ENCODE results near the gene AGRP.
"Not testable (repeated sequence)": the region's sequence is repeated elsewhere in the genome, so short reads cannot be mapped to it uniquely, and the experiment has no call there.

The AGRP gene

DNA sequence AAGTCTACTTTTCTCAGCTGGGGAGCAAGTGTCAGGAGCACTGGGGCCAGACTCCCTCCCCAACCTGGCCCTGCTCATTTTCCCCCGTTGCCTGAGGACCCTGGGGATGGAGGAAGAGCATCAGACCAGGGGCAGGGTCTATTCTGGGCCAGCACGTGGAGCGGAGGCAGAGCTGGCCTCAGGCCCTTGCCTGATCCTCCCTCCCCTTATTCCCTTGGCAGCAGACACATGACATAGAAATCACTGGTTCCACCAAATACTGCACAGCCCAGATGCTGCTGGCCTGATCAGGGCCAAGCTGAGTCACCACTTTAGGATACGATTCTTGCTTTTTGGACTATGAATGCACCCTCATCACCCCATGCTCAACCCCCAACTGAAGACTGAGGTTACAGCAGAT is 15.8 kb upstream of the AGRP start:
- no peak for TF ChIP-seq EZH2phosphoT487 (IDR thresholded peaks at IDR 0.05; ENCODE audit: borderline replicate concordance)
- TF ChIP-seq, protein P1, sequence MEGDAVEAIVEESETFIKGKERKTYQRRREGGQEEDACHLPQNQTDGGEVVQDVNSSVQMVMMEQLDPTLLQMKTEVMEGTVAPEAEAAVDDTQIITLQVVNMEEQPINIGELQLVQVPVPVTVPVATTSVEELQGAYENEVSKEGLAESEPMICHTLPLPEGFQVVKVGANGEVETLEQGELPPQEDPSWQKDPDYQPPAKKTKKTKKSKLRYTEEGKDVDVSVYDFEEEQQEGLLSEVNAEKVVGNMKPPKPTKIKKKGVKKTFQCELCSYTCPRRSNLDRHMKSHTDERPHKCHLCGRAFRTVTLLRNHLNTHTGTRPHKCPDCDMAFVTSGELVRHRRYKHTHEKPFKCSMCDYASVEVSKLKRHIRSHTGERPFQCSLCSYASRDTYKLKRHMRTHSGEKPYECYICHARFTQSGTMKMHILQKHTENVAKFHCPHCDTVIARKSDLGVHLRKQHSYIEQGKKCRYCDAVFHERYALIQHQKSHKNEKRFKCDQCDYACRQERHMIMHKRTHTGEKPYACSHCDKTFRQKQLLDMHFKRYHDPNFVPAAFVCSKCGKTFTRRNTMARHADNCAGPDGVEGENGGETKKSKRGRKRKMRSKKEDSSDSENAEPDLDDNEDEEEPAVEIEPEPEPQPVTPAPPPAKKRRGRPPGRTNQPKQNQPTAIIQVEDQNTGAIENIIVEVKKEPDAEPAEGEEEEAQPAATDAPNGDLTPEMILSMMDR (conservative IDR thresholded peaks at IDR 0.05; ENCODE audit: low read length) = no peak
- no peaks in the 10 kb centered on the region for H3K9me3 ChIP-seq (ENCODE audit: insufficient read depth, low read depth, low read length)
- H3K4me3 ChIP-seq (ENCODE audit: low read length, poor library complexity, severe bottlenecking) = no peak overlapping the region
- peaks cover 7% of the 10 kb centered on the region for H3K4me1 ChIP-seq (ENCODE audit: insufficient read depth, low read length, poor library complexity, severe bottlenecking)
- no peak overlapping the region for H2AFZ ChIP-seq (ENCODE audit: low read length)
- no peak overlapping the region for H3K9ac ChIP-seq (ENCODE audit: low read depth, low read length, poor library complexity, severe bottlenecking)
- H3K36me3 ChIP-seq (ENCODE audit: insufficient read depth, low read length) = no peaks in the 10 kb centered on the region
- H3K79me2 ChIP-seq (ENCODE audit: insufficient read depth, low read length) = no peaks in the 10 kb centered on the region
- H3K9me2 ChIP-seq (replicated peaks; ENCODE audit: low read depth, low read length) = no peaks in the 10 kb centered on the region
- no peak overlapping the region for H3K4me2 ChIP-seq (ENCODE audit: low read depth, low read length, poor library complexity, severe bottlenecking)
- no peaks in the 10 kb centered on the region for H3K27me3 ChIP-seq (ENCODE audit: insufficient read depth, low read length, poor library complexity, severe bottlenecking)
- H4K20me1 ChIP-seq (ENCODE audit: insufficient read depth, low read length, poor library complexity, severe bottlenecking) = no peaks in the 10 kb centered on the region
- no peaks in the 10 kb centered on the region for H3F3A ChIP-seq (ENCODE audit: low read depth)

DNA sequence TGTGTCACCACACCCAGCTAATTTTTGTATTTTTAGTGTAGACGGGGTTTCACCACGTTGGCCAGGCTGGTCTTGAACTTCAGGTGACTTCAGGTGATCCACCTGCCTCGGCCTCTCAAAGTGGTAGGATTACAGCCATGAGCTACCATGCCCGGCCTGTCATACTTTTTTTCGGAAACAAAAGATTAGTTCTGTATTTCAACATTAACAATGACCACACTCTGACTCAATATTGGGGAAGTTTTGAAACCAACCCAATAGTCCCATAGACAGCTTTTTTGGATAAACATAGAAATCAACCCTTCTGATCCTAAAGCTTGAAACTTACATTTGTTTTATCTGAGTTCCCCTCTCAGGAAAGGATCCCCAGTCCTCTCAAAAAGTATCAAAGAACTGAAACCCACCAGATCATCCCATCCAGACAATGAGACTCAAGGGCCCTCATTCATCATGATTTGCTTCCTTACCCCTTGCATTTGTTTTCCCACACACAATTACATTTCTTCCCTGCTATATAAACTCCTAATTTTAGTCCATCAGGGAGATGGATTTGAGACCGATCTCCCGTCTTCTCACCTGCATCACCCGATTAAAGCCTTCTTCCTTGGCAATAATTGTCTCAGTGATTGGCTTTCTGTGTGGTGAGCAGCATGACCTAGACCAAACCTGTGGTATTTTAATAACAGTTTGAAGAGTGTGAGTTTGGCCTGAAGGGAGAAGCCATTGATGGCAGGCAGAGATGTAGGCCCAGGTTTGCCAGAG is 7.2 kb upstream of the AGRP start:
- Histone ChIP-seq H2AFZ (ENCODE audit: low read length) (no peak overlapping the region), H3K4me2 (ENCODE audit: low read depth, low read length, poor library complexity, severe bottlenecking) (no peak overlapping the region), H3K79me2 (ENCODE audit: insufficient read depth, low read length) (no peaks in the 10 kb centered on the region), H3K9ac (ENCODE audit: low read depth, low read length, poor library complexity, severe bottlenecking) (no peak overlapping the region), H3K9me2 (replicated peaks; ENCODE audit: low read depth, low read length) (no peaks in the 10 kb centered on the region), H3K4me3 (ENCODE audit: low read length, poor library complexity, severe bottlenecking) (no peak overlapping the region), H4K20me1 (ENCODE audit: insufficient read depth, low read length, poor library complexity, severe bottlenecking) (no peaks in the 10 kb centered on the region), H3K27me3 (ENCODE audit: insufficient read depth, low read length, poor library complexity, severe bottlenecking) (no peaks in the 10 kb centered on the region), H3F3A (ENCODE audit: low read depth) (no peaks in the 10 kb centered on the region), H3K36me3 (ENCODE audit: insufficient read depth, low read length) (no peaks in the 10 kb centered on the region), H3K9me3 (ENCODE audit: insufficient read depth, low read depth, low read length) (no peaks in the 10 kb centered on the region), H3K4me1 (ENCODE audit: insufficient read depth, low read length, poor library complexity, severe bottlenecking) (no peaks in the 10 kb centered on the region)
- no peak for TF ChIP-seq EZH2phosphoT487 (IDR thresholded peaks at IDR 0.05; ENCODE audit: borderline replicate concordance)
- TF ChIP-seq, protein P1 (conservative IDR thresholded peaks at IDR 0.05; ENCODE audit: low read length) = no peak

DNA sequence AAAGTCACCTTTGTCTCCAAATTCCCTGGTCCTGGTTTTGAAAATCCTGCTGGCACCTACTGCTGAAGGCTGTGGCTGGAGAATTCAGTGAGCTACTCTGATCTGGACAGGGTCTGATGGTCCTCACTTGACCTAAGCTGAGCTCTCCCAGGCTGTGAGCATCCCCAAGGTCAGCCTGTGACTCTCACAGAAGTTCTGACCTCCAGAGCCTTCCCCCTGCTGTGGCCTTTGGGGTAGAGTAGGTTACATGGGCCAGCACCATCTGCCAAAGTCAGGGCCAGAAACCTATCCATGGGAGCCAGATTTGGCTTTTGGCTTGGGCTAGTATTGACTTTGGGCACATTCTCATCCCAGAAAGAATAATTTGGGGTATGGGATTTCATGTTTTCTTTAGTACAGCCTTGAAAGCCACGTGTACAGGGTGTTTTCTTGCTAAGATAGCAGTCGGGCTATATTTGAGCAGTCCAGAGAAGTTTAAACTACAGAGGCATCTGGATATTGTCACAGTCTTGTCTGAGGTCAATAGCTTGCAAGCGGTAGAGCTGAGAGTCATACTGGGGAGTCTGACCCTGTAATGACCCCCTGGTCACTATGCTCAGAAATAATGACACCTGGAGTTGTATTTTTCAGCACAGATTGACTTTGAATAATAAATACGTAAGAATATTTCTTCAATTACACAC is 6.2 kb upstream of the AGRP start:
- H3F3A ChIP-seq (ENCODE audit: low read depth) = no peaks in the 10 kb centered on the region
- H3K4me3 ChIP-seq (ENCODE audit: low read length, poor library complexity, severe bottlenecking) = no peak overlapping the region
- H3K27me3 ChIP-seq (ENCODE audit: insufficient read depth, low read length, poor library complexity, severe bottlenecking) = no peaks in the 10 kb centered on the region
- TF ChIP-seq EZH2phosphoT487 (IDR thresholded peaks at IDR 0.05; ENCODE audit: borderline replicate concordance) = no peak
- TF ChIP-seq, protein P1 (conservative IDR thresholded peaks at IDR 0.05; ENCODE audit: low read length) = no peak
- H3K9me2 ChIP-seq (replicated peaks; ENCODE audit: low read depth, low read length) = no peaks in the 10 kb centered on the region
- 0 out of 2 replicates have a peak, but pooled peaks cover under 1% of the 10 kb centered on the region for H3K79me2 ChIP-seq (ENCODE audit: insufficient read depth, low read length)
- no peaks in the 10 kb centered on the region for H3K9me3 ChIP-seq (ENCODE audit: insufficient read depth, low read depth, low read length)
- no peak overlapping the region for H3K4me2 ChIP-seq (ENCODE audit: low read depth, low read length, poor library complexity, severe bottlenecking)
- H4K20me1 ChIP-seq (ENCODE audit: insufficient read depth, low read length, poor library complexity, severe bottlenecking) = no peaks in the 10 kb centered on the region
- H3K36me3 ChIP-seq (ENCODE audit: insufficient read depth, low read length) = no peaks in the 10 kb centered on the region
- no peak overlapping the region for H3K9ac ChIP-seq (ENCODE audit: low read depth, low read length, poor library complexity, severe bottlenecking)
- H3K4me1 ChIP-seq (ENCODE audit: insufficient read depth, low read length, poor library complexity, severe bottlenecking) = no peaks in the 10 kb centered on the region
- no peak overlapping the region for H2AFZ ChIP-seq (ENCODE audit: low read length)

DNA sequence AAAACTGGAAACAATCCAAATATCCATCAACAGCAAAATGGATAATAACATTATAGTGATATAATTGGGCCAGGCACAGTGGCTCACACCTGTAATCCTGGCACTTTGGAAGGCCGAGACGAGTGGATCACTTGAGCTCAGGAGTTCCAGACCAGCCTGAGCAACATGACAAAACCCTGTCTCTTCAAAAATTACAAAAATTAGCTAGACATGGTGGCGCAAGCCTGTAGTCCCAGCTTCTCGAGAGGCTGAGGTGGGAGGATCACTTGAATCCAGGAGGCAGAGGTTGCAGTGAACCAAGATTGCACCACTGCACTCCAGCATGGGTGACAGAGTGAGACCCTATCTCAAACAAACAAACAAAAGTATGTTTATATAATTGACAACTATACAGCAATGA is 4.2 kb upstream of the AGRP start:
- not testable (repeated sequence) for H3K27me3 ChIP-seq (ENCODE audit: insufficient read depth, low read length, poor library complexity, severe bottlenecking); H3K4me1 ChIP-seq (ENCODE audit: insufficient read depth, low read length, poor library complexity, severe bottlenecking); H3K9ac ChIP-seq (ENCODE audit: low read depth, low read length, poor library complexity, severe bottlenecking); H4K20me1 ChIP-seq (ENCODE audit: insufficient read depth, low read length, poor library complexity, severe bottlenecking); H2AFZ ChIP-seq (ENCODE audit: low read length); H3F3A ChIP-seq (ENCODE audit: low read depth); H3K4me2 ChIP-seq (ENCODE audit: low read depth, low read length, poor library complexity, severe bottlenecking); H3K9me2 ChIP-seq (replicated peaks; ENCODE audit: low read depth, low read length); H3K36me3 ChIP-seq (ENCODE audit: insufficient read depth, low read length); H3K9me3 ChIP-seq (ENCODE audit: insufficient read depth, low read depth, low read length); H3K4me3 ChIP-seq (ENCODE audit: low read length, poor library complexity, severe bottlenecking)
- peaks cover 20% of the 10 kb centered on the region for H3K79me2 ChIP-seq (ENCODE audit: insufficient read depth, low read length)
